Neutrophil (primary cell): ENCODE data around the gene SGSM1.

ENCODE experiments used
- H3K27ac ChIP-seq: fragments of 200-600 bp; sonication (generic); 2 replicates; pipeline ENCODE4 v1.5.1; 2016; ENCODE audit warnings: mild to moderate bottlenecking, moderate library complexity
- H3K27me3 ChIP-seq: fragments of 200-600 bp; sonication (generic); 2 replicates; pipeline ENCODE4 v1.6.0; 2016; ENCODE audit warnings: mild to moderate bottlenecking
- H3K36me3 ChIP-seq: fragments of 200-600 bp; sonication (generic); 2 replicates; pipeline ENCODE4 v1.5.1; 2017
- H3K4me1 ChIP-seq, 2 experiments: fragments of 200-600 bp in 1 of 2; sonication (generic) in 1 of 2; 1 replicate in 1 of 2; 2 replicates in 1 of 2; pipeline versions ENCODE4 v1.5.1 to v1.6.1; 2013 to 2016; ENCODE audit warnings: low read depth in 1 of 2, low read length in 1 of 2, mild to moderate bottlenecking in 1 of 2, moderate library complexity in 1 of 2; ENCODE audit not compliant: control insufficient read depth in 1 of 2, insufficient read depth in 1 of 2
- H3K4me3 ChIP-seq, 2 experiments: fragments of 200-600 bp in 1 of 2; sonication (generic) in 1 of 2; 1 replicate in 1 of 2; 2 replicates in 1 of 2; pipeline ENCODE4 v1.5.1; 2013 to 2016; ENCODE audit warnings: low read depth in 1 of 2, low read length in 1 of 2, mild to moderate bottlenecking in 1 of 2, moderate library complexity in 1 of 2
- H3K9me3 ChIP-seq: fragments of 200-600 bp; sonication (generic); 2 replicates; pipeline ENCODE4 v1.5.1; 2016
- TF ChIP-seq, protein P1 (sequence below): fragments of 200-600 bp; sonication (generic); IDR thresholded peaks from 2 replicates; pipeline ENCODE4 v1.5.1; 2016; ENCODE audit warnings: antibody characterized with exemption

The SGSM1 gene

DNA sequence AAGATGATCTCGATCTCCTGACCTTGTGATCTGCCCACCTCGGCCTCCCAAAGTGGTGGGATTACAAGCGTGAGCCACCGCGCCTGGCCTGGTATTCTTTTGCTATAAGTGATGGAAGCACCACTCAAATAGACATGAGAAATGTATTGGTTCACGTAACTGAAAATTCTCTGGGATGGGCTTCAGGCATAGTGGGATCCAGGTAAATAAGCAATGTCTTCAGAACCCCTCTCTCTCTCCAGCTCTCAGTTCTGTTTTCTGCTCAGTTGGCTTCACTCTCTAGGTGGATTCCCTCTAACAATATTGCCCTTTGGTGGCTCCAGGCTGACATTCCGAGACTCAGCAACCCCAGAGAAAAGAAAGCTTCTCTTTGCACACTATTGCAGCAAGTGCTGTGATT lies 141.4 kb downstream of the SGSM1 start:
- Histone ChIP-seq H3K36me3 (no peaks in the 10 kb centered on the region), H3K27ac (no peak overlapping the region), H3K4me3 (no peak overlapping the region), H3K9me3 (no peaks in the 10 kb centered on the region), H3K4me1 (peaks cover 5 to 7% of the 10 kb centered on the region in 2 experiments), H3K27me3 (peaks cover 41% of the 10 kb centered on the region)
- TF ChIP-seq, protein P1, sequence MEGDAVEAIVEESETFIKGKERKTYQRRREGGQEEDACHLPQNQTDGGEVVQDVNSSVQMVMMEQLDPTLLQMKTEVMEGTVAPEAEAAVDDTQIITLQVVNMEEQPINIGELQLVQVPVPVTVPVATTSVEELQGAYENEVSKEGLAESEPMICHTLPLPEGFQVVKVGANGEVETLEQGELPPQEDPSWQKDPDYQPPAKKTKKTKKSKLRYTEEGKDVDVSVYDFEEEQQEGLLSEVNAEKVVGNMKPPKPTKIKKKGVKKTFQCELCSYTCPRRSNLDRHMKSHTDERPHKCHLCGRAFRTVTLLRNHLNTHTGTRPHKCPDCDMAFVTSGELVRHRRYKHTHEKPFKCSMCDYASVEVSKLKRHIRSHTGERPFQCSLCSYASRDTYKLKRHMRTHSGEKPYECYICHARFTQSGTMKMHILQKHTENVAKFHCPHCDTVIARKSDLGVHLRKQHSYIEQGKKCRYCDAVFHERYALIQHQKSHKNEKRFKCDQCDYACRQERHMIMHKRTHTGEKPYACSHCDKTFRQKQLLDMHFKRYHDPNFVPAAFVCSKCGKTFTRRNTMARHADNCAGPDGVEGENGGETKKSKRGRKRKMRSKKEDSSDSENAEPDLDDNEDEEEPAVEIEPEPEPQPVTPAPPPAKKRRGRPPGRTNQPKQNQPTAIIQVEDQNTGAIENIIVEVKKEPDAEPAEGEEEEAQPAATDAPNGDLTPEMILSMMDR: no peak

- H3K4me3 ChIP-seq: no peak overlapping the region
- H3K4me1 ChIP-seq: peaks cover 10 to 12% of the 10 kb centered on the region in 2 experiments
- H3K27ac ChIP-seq: no peak overlapping the region
- TF ChIP-seq, protein P1: no peak
- H3K36me3 ChIP-seq: no peaks in the 10 kb centered on the region
- no peaks in the 10 kb centered on the region for H3K9me3 ChIP-seq
- H3K27me3 ChIP-seq: peaks cover 46% of the 10 kb centered on the region
These were observed 141.9 kb downstream of the SGSM1 start for GRCh38 chr22:24947881-24948280.

GRCh38 chr22:24948356-24949202 lies 142.6 kb downstream of the SGSM1 start:
- no peaks in the 10 kb centered on the region for H3K36me3 ChIP-seq
- peaks cover 52% of the 10 kb centered on the region for H3K27me3 ChIP-seq
- no peak overlapping the region for H3K27ac ChIP-seq
- TF ChIP-seq, protein P1: no peak
- H3K4me1 ChIP-seq: peaks cover 13 to 15% of the 10 kb centered on the region in 2 experiments
- no peaks in the 10 kb centered on the region for H3K9me3 ChIP-seq
- H3K4me3 ChIP-seq: no peak overlapping the region

DNA sequence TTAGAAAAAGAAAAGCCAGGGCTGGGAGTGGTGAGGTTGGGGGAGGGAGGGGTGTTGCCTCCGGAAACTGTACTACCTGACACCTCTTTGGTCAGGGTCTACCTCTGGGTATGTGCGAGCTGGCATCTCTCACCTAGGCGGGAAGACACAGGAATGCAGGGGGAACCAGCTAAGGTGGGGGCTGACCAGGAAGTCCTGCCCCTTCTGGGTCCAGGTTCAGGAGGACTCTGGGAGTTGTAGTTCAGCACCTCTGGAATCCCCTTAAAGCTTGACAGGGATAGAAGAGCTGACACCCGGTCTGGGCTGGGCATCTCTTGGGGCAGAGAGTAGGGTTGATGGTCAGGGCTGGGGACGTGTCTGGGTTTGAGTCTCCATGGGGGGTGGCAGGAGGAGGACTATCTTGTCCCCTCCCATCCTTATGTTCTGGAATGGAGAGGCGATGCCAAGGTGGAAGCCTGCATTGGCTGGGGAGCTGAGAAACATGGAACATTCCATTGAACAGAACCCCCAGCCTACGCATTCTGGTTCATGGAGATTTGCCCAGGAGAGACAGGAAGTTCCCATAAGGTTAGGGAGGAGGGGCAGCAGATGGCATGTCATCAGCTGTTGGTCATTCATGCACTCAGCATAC lies 144.4 kb downstream of the SGSM1 start:
- TF ChIP-seq, protein P1: no peak

DNA sequence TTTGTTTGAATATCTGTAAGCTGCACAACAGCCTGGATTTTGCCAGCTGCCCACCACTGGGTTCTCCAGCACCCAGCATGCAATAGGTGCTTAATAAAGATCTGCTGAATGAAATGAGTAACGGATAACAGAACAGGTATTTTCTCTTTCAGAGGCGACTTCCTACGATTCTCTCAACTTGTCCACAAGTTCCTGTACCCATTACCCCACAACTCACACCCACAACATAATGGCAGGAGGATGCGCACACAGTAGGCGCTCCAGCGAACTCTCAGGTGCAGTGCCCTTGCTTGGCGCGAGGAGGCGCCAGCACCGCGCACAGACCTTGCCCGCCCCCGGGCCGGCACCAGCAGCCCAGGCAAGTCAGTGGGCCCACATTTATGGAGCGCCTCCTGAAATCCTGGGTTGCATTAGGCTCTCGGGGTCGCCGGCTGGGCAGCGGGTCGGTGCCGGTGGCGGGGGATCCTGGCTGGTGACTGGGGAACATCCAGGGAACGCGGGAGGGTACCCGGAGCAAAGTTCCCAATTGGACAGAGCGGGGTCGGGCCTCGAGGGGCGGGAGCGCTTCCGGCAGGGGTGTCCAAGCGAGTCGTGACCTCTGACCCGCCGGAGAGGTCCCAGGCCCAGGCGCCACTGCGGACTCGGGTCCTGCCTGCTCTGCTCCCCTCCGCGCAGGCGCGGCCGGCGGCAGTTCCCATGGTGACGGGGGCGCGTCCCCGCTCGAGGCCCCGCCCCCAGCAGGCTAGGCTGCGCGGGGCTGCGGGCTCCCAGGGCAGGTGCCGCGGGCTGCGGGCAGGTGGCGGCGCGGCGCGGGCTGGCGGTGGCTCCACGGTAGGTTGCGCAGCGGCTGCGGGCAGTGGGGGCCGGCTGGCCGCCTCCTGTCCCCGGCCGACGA lies 146.2 kb downstream of the SGSM1 start, which contains the start of gene KIAA1671:
Gene KIAA1671 (plus strand): TSS at position 775 of the 895 bp plus-strand sequence. CDS start 75,284 bp downstream, outside the sequence.
- H3K4me1 ChIP-seq: peaks cover 13 to 15% of the 10 kb centered on the region in 2 experiments
- TF ChIP-seq, protein P1: no peak
- H3K4me3 ChIP-seq: peak within 1 kb of the TSS; percentile 46 to 58
- H3K36me3 ChIP-seq: no peaks in the 10 kb centered on the region
- peaks cover 74% of the 10 kb centered on the region for H3K27me3 ChIP-seq
- no peak within 1 kb of the TSS for H3K27ac ChIP-seq
- H3K9me3 ChIP-seq: no peaks in the 10 kb centered on the region

More for the DNA sequence above, 144.4 kb downstream of the SGSM1 start:
- H3K4me1 ChIP-seq: peaks cover 13 to 15% of the 10 kb centered on the region in 2 experiments
- H3K27me3 ChIP-seq: peaks cover 66% of the 10 kb centered on the region
- H3K27ac ChIP-seq: no peak overlapping the region
- no peak overlapping the region for H3K4me3 ChIP-seq
- H3K9me3 ChIP-seq: no peaks in the 10 kb centered on the region
- H3K36me3 ChIP-seq: no peaks in the 10 kb centered on the region
